ENCODE results near the gene GPR139. TPM values are rescaled to one million over a fixed set of nuclear protein-coding genes. Genes with fewer than 3 reads are reported as not detected.
A peak's percentile ranks its signal among the peaks of the same experiment; 100 is the strongest.

Gene GPR139
- total RNA-seq, 1 experiment from 2014 or later, result not detected

- TF ChIP-seq EZH2 (IDR thresholded peaks at IDR 0.05; ENCODE audit: low read depth) (no peak), CTCF (conservative IDR thresholded peaks at IDR 0.05) (no peak)
- Histone ChIP-seq H3K27me3 (ENCODE audit: insufficient read depth, low read depth) (peaks cover 12% of the 10 kb centered on the region; the same call in 1 of the 2 replicates), H3F3A (ENCODE audit: insufficient read depth, low read depth) (no peaks in the 10 kb centered on the region), H3K9me3 (ENCODE audit: insufficient read depth, low read depth) (no peaks in the 10 kb centered on the region), H3K79me2 (ENCODE audit: low read depth) (no peaks in the 10 kb centered on the region), H3K9me2 (ENCODE audit: insufficient read depth) (no peaks in the 10 kb centered on the region), H3K4me2 (no peak overlapping the region), H3K27ac (no peak overlapping the region), H2AFZ (no peak overlapping the region), H3K4me1 (replicated peaks; ENCODE audit: insufficient read depth) (no peaks in the 10 kb centered on the region), H3K4me3 (no peak overlapping the region), H4K20me1 (ENCODE audit: insufficient read depth) (no peaks in the 10 kb centered on the region), H3K36me3 (ENCODE audit: low read depth) (no peaks in the 10 kb centered on the region)
- BruUV-seq (replicated peaks), result no TSS peak
- ChIA-PET POLR2A (ENCODE audit: unreplicated experiment) (no interaction called here), CTCF (no interaction called here)
- intact Hi-C loops (cut with micrococcal nuclease; ENCODE audit: unreplicated experiment), result no loop called here
- DNase-seq, result peak in 1 of 2 experiments; percentile 51
Measured at GRCh38 chr16:20049831-20050230, 23.9 kb downstream of the GPR139 start.

- DNase-seq, result no peak
- H3K79me2 ChIP-seq (ENCODE audit: low read depth), result no peaks in the 10 kb centered on the region
- intact Hi-C loops (cut with micrococcal nuclease; ENCODE audit: unreplicated experiment), result no loop called here
- ChIA-PET CTCF (no interaction called here), POLR2A (ENCODE audit: unreplicated experiment) (interaction anchor here (0.7 kb wide), 1 partner anchor 110 kb away, joined by 3 read pairs; no protein-coding TSS in a partner anchor)
- no peak overlapping the region for H3K4me3 ChIP-seq
- no peaks in the 10 kb centered on the region for H3K4me1 ChIP-seq (replicated peaks; ENCODE audit: insufficient read depth)
- no peaks in the 10 kb centered on the region for H3K36me3 ChIP-seq (ENCODE audit: low read depth)
- H3K4me2 ChIP-seq, result no peak overlapping the region
- BruUV-seq (replicated peaks), result no TSS peak
- TF ChIP-seq CTCF (conservative IDR thresholded peaks at IDR 0.05) (no peak), EZH2 (IDR thresholded peaks at IDR 0.05; ENCODE audit: low read depth) (no peak)
- peaks cover 5% of the 10 kb centered on the region; the same call in 1 of the 2 replicates for H3K27me3 ChIP-seq (ENCODE audit: insufficient read depth, low read depth)
- no peaks in the 10 kb centered on the region for H3K9me2 ChIP-seq (ENCODE audit: insufficient read depth)
- no peaks in the 10 kb centered on the region for H3F3A ChIP-seq (ENCODE audit: insufficient read depth, low read depth)
- H3K27ac ChIP-seq, result no peak overlapping the region
- H3K9me3 ChIP-seq (ENCODE audit: insufficient read depth, low read depth), result no peaks in the 10 kb centered on the region
- no peak overlapping the region for H2AFZ ChIP-seq
- H4K20me1 ChIP-seq (ENCODE audit: insufficient read depth), result no peaks in the 10 kb centered on the region
Measured at GRCh38 chr16:20045886-20046285, 27.8 kb downstream of the GPR139 start.

GRCh38 chr16:20042848-20043247 is 30.8 kb downstream of the GPR139 start:
- H3K4me3 ChIP-seq, result no peak overlapping the region
- H3K27me3 ChIP-seq (ENCODE audit: insufficient read depth, low read depth), result peaks cover 20% of the 10 kb centered on the region
- no peak for TF ChIP-seq CTCF (conservative IDR thresholded peaks at IDR 0.05)
- no peak for TF ChIP-seq EZH2 (IDR thresholded peaks at IDR 0.05; ENCODE audit: low read depth)
- no peaks in the 10 kb centered on the region for H4K20me1 ChIP-seq (ENCODE audit: insufficient read depth)
- POLR2A ChIA-PET (ENCODE audit: unreplicated experiment), result no interaction called here
- no peaks in the 10 kb centered on the region for H3K36me3 ChIP-seq (ENCODE audit: low read depth)
- no peaks in the 10 kb centered on the region for H3K9me2 ChIP-seq (ENCODE audit: insufficient read depth)
- CTCF ChIA-PET, result no interaction called here
- H3K4me2 ChIP-seq, result no peak overlapping the region
- no peak overlapping the region for H2AFZ ChIP-seq
- no peaks in the 10 kb centered on the region for H3K4me1 ChIP-seq (replicated peaks; ENCODE audit: insufficient read depth)
- intact Hi-C loops (cut with micrococcal nuclease; ENCODE audit: unreplicated experiment), result no loop called here
- no TSS peak for BruUV-seq (replicated peaks)
- no peak overlapping the region for H3K27ac ChIP-seq
- no peaks in the 10 kb centered on the region for H3K79me2 ChIP-seq (ENCODE audit: low read depth)
- H3F3A ChIP-seq (ENCODE audit: insufficient read depth, low read depth), result no peaks in the 10 kb centered on the region
- H3K9me3 ChIP-seq (ENCODE audit: insufficient read depth, low read depth), result no peaks in the 10 kb centered on the region
- no peak for DNase-seq
